Testis (tissue), 3 donors: ENCODE data around the gene NOL6. TPM values are rescaled to one million over a fixed set of nuclear protein-coding genes. Genes with fewer than 3 reads are reported as not detected.

Experiments used
- DNase-seq: peaks from one replicate; pipeline ENCODE4 v3.0.0-alpha.2; 2019
- H3K27ac ChIP-seq, 2 donors: fragments of 200-600 bp; sonication (generic); one replicate each; pipeline ENCODE4 v1.5.1; 2019
- H3K27me3 ChIP-seq: fragments of 200-600 bp; sonication (generic); one replicate; pipeline ENCODE4 v1.5.1; 2019
- H3K36me3 ChIP-seq: fragments of 200-600 bp; sonication (generic); one replicate; pipeline ENCODE4 v1.5.1; 2017; ENCODE audit warnings: low read depth; ENCODE audit errors: missing control alignments
- H3K4me1 ChIP-seq: fragments of 200-600 bp; sonication (generic); one replicate; pipeline ENCODE4 v1.5.1; 2019
- H3K4me3 ChIP-seq, 2 donors: fragments of 200-600 bp; sonication (generic); one replicate each; pipeline ENCODE4 v1.5.1; 2017 to 2019
- H3K9me3 ChIP-seq: fragments of 200-600 bp; sonication (generic); one replicate; pipeline ENCODE4 v1.5.1; 2017
- POLR2A ChIP-seq: fragments of 450-650 bp; IDR thresholded peaks from one replicate; pipeline ENCODE4 v1.6.1; 2017; ENCODE audit warnings: antibody characterized with exemption, mild to moderate bottlenecking, moderate library complexity
- WGBS, 2 donors: methylation state at CpG; one replicate each; pipeline ENCODE4 v1.1.5; 2018; 5-methylcytosine and 5-hydroxymethylcytosine counted together
- intact Hi-C: fragments of 100-400 bp; cut with DNase I; formaldehyde crosslinking; loops from one replicate; pipeline ENCODE4 v1.15.1; 2023; ENCODE audit warnings: low total_unique reads
- polyA plus RNA-seq: library from polyadenylated mRNA; stranded (reverse); fragments of 350-450 nt; fragmentation: Illumina TruSeq; extraction: RNeasy Lipid Tissue Mini Kit (QIAGEN cat#74804); gene quantifications from one replicate; pipeline ENCODE4 v1.2.3, GENCODE V29; 2014; ENCODE audit warnings: low read depth, low replicate concordance; ENCODE audit not compliant: insufficient read depth
- total RNA-seq, 2 donors: library from RNA; depleted of rRNA; stranded (reverse); fragments of >200 nt; gene quantifications; one replicate each; pipeline ENCODE4 v1.2.3, GENCODE V29; 2016
- TF ChIP-seq, protein P1 (sequence below), 3 experiments: fragments of 450-650 bp in 2 of 3; fragments of 200-600 bp in 1 of 3; sonication (generic) in 1 of 3; IDR thresholded peaks; one replicate each; pipeline ENCODE4 v1.5.1; 2016 to 2019; ENCODE audit warnings: antibody characterized with exemption in 3 of 3, mild to moderate bottlenecking in 2 of 3, moderate library complexity in 1 of 3

Gene NOL6
- total and polyA plus RNA-seq, 3 donors from 2014 or later = 40.4 to 51.6 (median 45.4) TPM

DNA sequence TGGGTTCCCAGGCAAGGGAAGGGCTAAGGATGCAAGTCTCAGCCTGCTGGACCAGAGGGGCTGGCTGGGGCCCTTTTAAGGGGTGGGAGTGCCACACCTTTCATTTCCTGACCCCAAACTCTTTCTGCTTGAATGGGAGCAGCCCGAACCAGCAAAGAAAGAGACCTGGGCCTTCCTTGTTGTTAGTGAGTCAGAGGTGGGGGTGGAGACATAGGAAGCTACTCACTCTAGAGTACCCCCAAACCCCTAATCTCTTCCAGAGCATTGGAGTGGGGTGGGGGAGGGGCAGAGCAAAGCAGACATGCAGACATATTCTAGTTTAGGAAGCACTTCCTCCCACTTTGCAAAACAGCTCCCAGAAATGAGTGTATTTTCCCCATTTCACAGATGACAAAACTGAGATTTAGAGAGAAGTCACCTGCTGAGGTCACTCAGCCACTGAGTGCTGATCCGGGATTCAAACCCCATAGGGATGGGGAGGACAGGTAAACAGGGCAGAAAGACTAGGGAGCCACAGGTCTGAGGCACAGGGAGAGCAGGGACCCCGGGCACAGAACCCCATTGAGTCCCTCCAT is 20.4 kb downstream of the NOL6 start:
- no peak for TF ChIP-seq POLR2A
- TF ChIP-seq, protein P1, sequence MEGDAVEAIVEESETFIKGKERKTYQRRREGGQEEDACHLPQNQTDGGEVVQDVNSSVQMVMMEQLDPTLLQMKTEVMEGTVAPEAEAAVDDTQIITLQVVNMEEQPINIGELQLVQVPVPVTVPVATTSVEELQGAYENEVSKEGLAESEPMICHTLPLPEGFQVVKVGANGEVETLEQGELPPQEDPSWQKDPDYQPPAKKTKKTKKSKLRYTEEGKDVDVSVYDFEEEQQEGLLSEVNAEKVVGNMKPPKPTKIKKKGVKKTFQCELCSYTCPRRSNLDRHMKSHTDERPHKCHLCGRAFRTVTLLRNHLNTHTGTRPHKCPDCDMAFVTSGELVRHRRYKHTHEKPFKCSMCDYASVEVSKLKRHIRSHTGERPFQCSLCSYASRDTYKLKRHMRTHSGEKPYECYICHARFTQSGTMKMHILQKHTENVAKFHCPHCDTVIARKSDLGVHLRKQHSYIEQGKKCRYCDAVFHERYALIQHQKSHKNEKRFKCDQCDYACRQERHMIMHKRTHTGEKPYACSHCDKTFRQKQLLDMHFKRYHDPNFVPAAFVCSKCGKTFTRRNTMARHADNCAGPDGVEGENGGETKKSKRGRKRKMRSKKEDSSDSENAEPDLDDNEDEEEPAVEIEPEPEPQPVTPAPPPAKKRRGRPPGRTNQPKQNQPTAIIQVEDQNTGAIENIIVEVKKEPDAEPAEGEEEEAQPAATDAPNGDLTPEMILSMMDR (IDR thresholded peaks at IDR 0.05) = no peak
- no peaks in the 10 kb centered on the region for H3K4me1 ChIP-seq
- H3K4me3 ChIP-seq = no peak overlapping the region
- intact Hi-C loops = no loop called here
- no peaks in the 10 kb centered on the region for H3K27me3 ChIP-seq
- no peaks in the 10 kb centered on the region for H3K9me3 ChIP-seq
- no peak overlapping the region for H3K27ac ChIP-seq
- H3K36me3 ChIP-seq = no peaks in the 10 kb centered on the region
- 83 to 88% methylated on average over 3 of the region's 3 CpGs for WGBS, 2 donors
- DNase-seq = no peak

DNA sequence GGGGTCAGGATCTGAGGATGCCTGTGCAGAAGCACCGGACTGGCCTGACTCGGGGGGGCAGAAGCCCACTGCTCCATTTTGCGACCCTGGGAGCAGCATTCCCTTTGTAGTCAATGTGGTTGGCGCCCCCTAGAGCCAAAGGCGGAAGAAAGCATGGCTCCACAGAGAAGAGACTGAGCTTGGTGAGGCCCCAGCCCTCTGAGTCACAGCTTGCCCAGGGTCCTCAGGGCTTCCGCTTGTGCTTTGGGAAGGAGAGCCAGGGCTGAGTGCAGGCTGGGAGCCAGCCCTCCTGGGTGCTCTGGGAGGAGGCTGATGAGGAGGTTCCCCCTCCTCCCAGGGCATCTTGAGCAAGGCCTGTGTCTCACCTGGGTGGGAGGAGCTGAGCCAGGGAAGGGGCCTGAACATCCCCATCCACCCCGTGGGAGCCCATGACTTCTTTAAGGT is 20.9 kb downstream of the NOL6 start:
- DNase-seq = peak; percentile 71

DNA sequence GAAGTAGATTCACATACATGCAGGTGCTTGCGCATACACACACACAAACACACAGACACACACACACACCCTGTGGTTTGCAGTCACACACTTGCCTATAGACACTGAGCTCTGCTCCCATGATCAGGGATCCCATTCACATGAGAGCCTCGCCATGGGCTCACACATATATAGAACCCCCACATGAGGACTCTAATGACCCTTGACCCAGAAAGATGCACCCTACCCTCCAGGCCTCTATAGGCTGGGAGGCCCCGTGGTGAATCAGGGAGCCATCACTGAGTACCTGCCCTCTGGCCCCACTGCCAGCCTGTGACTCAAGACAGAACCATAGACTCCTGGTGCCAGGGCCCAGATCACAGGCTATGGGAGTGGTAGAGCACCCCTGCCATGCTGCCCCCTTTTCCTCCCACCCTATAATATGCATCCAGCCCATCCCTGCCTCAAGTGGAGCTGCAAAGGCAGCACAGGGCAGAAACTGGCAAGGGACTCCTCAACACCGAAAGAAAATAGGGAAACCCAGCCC is 23.0 kb downstream of the NOL6 start:
- Histone ChIP-seq H3K9me3 (no peaks in the 10 kb centered on the region), H3K27me3 (no peaks in the 10 kb centered on the region), H3K36me3 (no peaks in the 10 kb centered on the region), H3K4me1 (peaks cover 7% of the 10 kb centered on the region), H3K4me3 (no peak overlapping the region), H3K27ac (no peak overlapping the region)
- no peak for DNase-seq
- intact Hi-C loops = no loop called here
- TF ChIP-seq POLR2A = no peak
- TF ChIP-seq, protein P1 (IDR thresholded peaks at IDR 0.05) = no peak
- 91 to 100% methylated on average over 3 to 4 of the region's 4 CpGs for WGBS, 2 donors

More for the DNA sequence above, 20.9 kb downstream of the NOL6 start:
- Histone ChIP-seq H3K4me1 (no peaks in the 10 kb centered on the region), H3K4me3 (no peak overlapping the region), H3K9me3 (no peaks in the 10 kb centered on the region), H3K36me3 (no peaks in the 10 kb centered on the region), H3K27me3 (no peaks in the 10 kb centered on the region), H3K27ac (no peak overlapping the region)
- intact Hi-C loops = no loop called here
- TF ChIP-seq, protein P1 (IDR thresholded peaks at IDR 0.05) = peak; percentile 12 to 56 (median 50)
- no peak for TF ChIP-seq POLR2A
- 46 to 58% methylated on average over 5 to 6 of the region's 7 CpGs for WGBS, 2 donors

DNA sequence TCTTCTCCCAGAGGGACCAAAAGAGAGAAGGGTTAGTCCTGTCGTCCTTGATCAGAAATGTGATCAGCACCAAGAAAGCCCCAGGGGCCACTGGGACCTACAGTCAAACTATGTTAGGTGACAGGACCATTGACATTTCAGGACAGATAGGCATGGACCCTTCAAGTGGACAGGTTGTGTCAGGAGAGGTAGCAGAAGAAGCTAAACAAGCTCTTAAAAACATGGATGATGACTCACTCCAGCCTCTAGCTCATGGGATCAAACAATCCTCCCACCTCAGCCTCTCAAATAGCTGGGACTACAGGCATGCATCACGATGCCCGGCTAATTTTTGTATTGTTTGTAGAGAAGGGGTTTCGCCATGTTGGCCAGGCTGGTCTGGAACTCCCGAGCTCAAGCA is 24.0 kb downstream of the NOL6 start:
- TF ChIP-seq, protein P1 (IDR thresholded peaks at IDR 0.05) = no peak
- TF ChIP-seq POLR2A = no peak
- Histone ChIP-seq H3K27me3 (no peaks in the 10 kb centered on the region), H3K9me3 (no peaks in the 10 kb centered on the region), H3K36me3 (no peaks in the 10 kb centered on the region), H3K4me3 (no peak overlapping the region), H3K27ac (no peak overlapping the region), H3K4me1 (peaks cover 11% of the 10 kb centered on the region)
- intact Hi-C loops = no loop called here
- no peak for DNase-seq
- WGBS, 2 donors = 86 to 96% methylated on average over 5 of the region's 5 CpGs
